ENCODE results near the gene CLPX.

DNA sequence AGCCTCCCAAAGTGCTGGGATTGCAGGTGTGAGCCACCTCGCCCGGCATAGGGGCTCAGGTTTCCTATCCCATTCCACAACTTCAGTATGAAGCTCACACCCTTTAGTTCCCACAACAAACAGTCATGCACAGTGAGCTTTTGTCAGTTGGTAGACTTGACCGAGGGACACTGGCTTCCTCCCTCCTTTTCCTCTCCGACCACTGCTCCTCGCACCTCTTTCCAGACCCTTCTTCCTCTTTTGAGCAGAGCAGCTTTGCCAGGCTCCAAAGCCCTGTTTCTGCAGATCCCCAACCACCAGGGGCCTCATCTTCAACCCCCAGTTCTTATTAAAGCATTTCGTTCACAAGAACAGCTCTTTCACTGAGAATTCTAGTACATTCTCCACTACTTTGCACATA is 38.9 kb upstream of the CLPX start:
- TF ChIP-seq, protein P1, sequence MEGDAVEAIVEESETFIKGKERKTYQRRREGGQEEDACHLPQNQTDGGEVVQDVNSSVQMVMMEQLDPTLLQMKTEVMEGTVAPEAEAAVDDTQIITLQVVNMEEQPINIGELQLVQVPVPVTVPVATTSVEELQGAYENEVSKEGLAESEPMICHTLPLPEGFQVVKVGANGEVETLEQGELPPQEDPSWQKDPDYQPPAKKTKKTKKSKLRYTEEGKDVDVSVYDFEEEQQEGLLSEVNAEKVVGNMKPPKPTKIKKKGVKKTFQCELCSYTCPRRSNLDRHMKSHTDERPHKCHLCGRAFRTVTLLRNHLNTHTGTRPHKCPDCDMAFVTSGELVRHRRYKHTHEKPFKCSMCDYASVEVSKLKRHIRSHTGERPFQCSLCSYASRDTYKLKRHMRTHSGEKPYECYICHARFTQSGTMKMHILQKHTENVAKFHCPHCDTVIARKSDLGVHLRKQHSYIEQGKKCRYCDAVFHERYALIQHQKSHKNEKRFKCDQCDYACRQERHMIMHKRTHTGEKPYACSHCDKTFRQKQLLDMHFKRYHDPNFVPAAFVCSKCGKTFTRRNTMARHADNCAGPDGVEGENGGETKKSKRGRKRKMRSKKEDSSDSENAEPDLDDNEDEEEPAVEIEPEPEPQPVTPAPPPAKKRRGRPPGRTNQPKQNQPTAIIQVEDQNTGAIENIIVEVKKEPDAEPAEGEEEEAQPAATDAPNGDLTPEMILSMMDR (IDR thresholded peaks at IDR 0.05; ENCODE audit: low read length) = no peak
- TF ChIP-seq EZH2 (optimal IDR thresholded peaks at IDR 0.05; ENCODE audit: low read depth, low read length) (no peak), EZH2phosphoT487 (IDR thresholded peaks at IDR 0.05; ENCODE audit: low read length) (no peak)
